KMS-11 (cell line): ENCODE measurements around the gene SRGN.

Experiments
- H2AFZ ChIP-seq: fragments of 200-600 bp; sonication (generic); 2 replicates; pipeline ENCODE4 v1.6.1; 2016; ENCODE audit warnings: antibody characterized with exemption, mixed run types, low read depth
- H3K27ac ChIP-seq: fragments of 200-600 bp; sonication (generic); 2 replicates; pipeline ENCODE4 v1.6.1; 2016; ENCODE audit warnings: mild to moderate bottlenecking, mixed run types
- H3K27me3 ChIP-seq: fragments of 200-600 bp; sonication (generic); 2 replicates; pipeline ENCODE4 v1.6.1; 2017; ENCODE audit warnings: mild to moderate bottlenecking, low read depth, mixed run types, moderate library complexity; ENCODE audit not compliant: insufficient read depth
- H3K36me3 ChIP-seq: fragments of 200-600 bp; sonication (generic); 2 replicates; pipeline ENCODE4 v1.6.1; 2017; ENCODE audit warnings: mild to moderate bottlenecking, mixed run types; ENCODE audit not compliant: insufficient read depth
- H3K4me1 ChIP-seq: fragments of 200-600 bp; sonication (generic); 2 replicates; pipeline ENCODE4 v1.6.1; 2016; ENCODE audit warnings: mild to moderate bottlenecking, low read depth, mixed run types; ENCODE audit not compliant: poor library complexity, severe bottlenecking
- H3K4me2 ChIP-seq: fragments of 200-600 bp; sonication (generic); 2 replicates; pipeline ENCODE4 v1.7.0; 2016; ENCODE audit warnings: mild to moderate bottlenecking, mixed run types
- H3K4me3 ChIP-seq: fragments of 200-600 bp; sonication (generic); IDR thresholded peaks from 2 replicates; pipeline ENCODE4 v1.6.1; 2017; ENCODE audit warnings: low read depth, low read length, mixed read lengths; ENCODE audit not compliant: insufficient read depth
- H3K79me2 ChIP-seq: fragments of 200-600 bp; sonication (generic); 2 replicates; pipeline ENCODE4 v1.6.1; 2016; ENCODE audit warnings: low read depth, mixed run types; ENCODE audit not compliant: insufficient read depth
- H3K9ac ChIP-seq: fragments of 200-600 bp; sonication (generic); 2 replicates; pipeline ENCODE4 v1.6.1; 2016; ENCODE audit warnings: mild to moderate bottlenecking, mixed run types
- H4K20me1 ChIP-seq: fragments of 200-600 bp; sonication (generic); 2 replicates; pipeline ENCODE4 v1.6.1; 2016; ENCODE audit warnings: mild to moderate bottlenecking, mixed run types; ENCODE audit not compliant: insufficient read depth
- CTCF ChIP-seq: fragments of 200-600 bp; sonication (generic); conservative IDR thresholded peaks from 2 replicates; pipeline ENCODE4 v1.6.1; 2017; ENCODE audit warnings: low read depth, mild to moderate bottlenecking, antibody characterized with exemption, low read length, moderate library complexity, mixed read lengths

Gene SRGN

GRCh38 chr10:69049566-69049961 lies 38.3 kb upstream of the SRGN start:
- TF ChIP-seq CTCF, result no peak
- no peaks in the 10 kb centered on the region for H4K20me1 ChIP-seq
- H2AFZ ChIP-seq, result no peak overlapping the region
- H3K9ac ChIP-seq, result no peak overlapping the region
- peaks cover 21% of the 10 kb centered on the region for H3K4me1 ChIP-seq
- no peaks in the 10 kb centered on the region for H3K79me2 ChIP-seq
- H3K36me3 ChIP-seq, result no peaks in the 10 kb centered on the region
- H3K27me3 ChIP-seq, result no peaks in the 10 kb centered on the region
- no peak overlapping the region for H3K4me3 ChIP-seq
- no peak overlapping the region for H3K27ac ChIP-seq
- no peak overlapping the region for H3K4me2 ChIP-seq

DNA sequence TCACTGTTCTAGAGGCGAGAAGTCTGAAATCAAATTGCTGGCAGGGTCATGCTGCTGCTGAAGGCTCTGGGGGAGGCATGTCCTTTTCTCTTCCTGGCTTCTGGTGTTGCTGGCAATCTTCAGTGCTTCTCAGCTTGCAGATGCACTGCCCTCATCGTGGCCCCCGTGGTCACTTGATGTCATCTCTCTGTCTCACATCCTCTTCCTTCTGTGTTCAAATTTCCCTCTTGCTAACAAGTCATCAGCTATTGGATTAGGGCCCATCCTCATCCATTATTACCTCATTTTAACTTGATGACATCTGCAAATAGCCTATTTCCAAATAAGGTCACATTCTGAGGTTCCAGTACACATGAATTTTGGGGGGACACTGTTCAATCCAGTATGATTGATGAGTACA lies 36.6 kb upstream of the SRGN start:
- no peak for TF ChIP-seq CTCF
- Histone ChIP-seq H3K79me2 (no peaks in the 10 kb centered on the region), H3K36me3 (no peaks in the 10 kb centered on the region), H3K4me2 (no peak overlapping the region), H2AFZ (no peak overlapping the region), H3K27ac (no peak overlapping the region), H4K20me1 (no peaks in the 10 kb centered on the region), H3K4me3 (no peak overlapping the region), H3K27me3 (no peaks in the 10 kb centered on the region), H3K9ac (no peak overlapping the region), H3K4me1 (peaks cover 4% of the 10 kb centered on the region)

DNA sequence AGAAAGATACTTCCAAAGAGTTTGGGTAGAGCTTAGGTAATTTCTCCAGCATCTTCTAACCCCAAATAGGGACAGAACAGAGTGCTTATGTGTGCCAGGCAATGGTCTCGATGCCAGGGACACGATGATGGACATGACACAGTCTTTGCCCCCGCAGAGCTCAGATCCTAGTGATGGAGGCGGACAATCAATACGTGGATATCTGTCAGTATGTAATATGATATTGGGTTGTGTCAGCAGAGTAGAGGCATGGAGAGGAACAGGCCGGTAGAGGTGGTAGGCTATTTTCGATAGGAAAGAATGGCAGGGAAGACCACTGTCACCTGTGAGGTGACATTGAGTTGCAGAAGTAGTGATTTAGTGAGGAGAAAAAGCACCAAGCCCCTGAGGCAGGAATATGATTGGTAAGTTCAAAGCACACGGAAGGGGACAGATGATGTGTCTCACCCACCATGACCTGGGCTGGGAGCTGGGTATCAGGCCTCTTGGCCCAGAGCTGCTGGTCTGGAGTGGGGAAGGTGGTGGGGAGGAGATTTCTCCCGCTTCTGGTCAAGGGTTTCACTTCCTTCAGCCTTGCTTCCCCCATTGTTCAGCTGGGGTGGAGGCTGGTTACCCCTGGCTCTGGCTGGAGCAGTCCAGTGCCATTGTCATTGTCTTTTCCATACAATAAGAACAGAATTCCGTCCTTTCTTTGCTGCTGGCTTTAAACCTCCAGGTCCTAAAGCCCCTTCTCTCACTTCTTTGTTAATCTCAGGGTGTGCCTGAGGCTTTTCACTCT lies 36.0 kb upstream of the SRGN start:
- no peak for TF ChIP-seq CTCF
- no peak overlapping the region for H3K4me3 ChIP-seq
- H2AFZ ChIP-seq, result no peak overlapping the region
- H3K36me3 ChIP-seq, result no peaks in the 10 kb centered on the region
- no peaks in the 10 kb centered on the region for H4K20me1 ChIP-seq
- no peak overlapping the region for H3K9ac ChIP-seq
- no peaks in the 10 kb centered on the region for H3K79me2 ChIP-seq
- H3K27ac ChIP-seq, result no peak overlapping the region
- no peaks in the 10 kb centered on the region for H3K4me1 ChIP-seq
- no peak overlapping the region for H3K4me2 ChIP-seq
- H3K27me3 ChIP-seq, result no peaks in the 10 kb centered on the region

GRCh38 chr10:69052736-69053135 lies 35.2 kb upstream of the SRGN start:
- Histone ChIP-seq H3K27me3 (no peaks in the 10 kb centered on the region), H3K4me2 (no peak overlapping the region), H3K36me3 (no peaks in the 10 kb centered on the region), H3K4me3 (no peak overlapping the region), H3K27ac (no peak overlapping the region), H4K20me1 (no peaks in the 10 kb centered on the region), H2AFZ (no peak overlapping the region), H3K79me2 (no peaks in the 10 kb centered on the region), H3K4me1 (no peaks in the 10 kb centered on the region), H3K9ac (no peak overlapping the region)
- no peak for TF ChIP-seq CTCF
